ENCODE data around the gene ICA1L. TPM values are rescaled to one million over a fixed set of nuclear protein-coding genes. Genes with fewer than 3 reads are reported as not detected.
A peak's percentile ranks its signal among the peaks of the same experiment; 100 is the strongest.

The ICA1L gene
- total and polyA plus RNA-seq, 7 donors, result 0.65 to 5.5 (median 5.0) TPM

- 32 to 36% (median 33%) methylated on average over 6 of the region's 6 CpGs for WGBS, 3 donors
- H3K9me3 ChIP-seq, result no peaks in the 10 kb centered on the region
- no peaks in the 10 kb centered on the region for H3K36me3 ChIP-seq (ENCODE audit: insufficient read depth in 1 of 2, low read depth in 1 of 2)
- intact Hi-C loops (cut with DNase I), result no loop called here
- DNase-seq (no peak), ATAC-seq (peak in 3 of 4 donors; percentile 30 to 78 (median 47))
- no peak overlapping the region for H3K27ac ChIP-seq
- H3K27me3 ChIP-seq (ENCODE audit: insufficient read depth in 3 of 3, low read length in 2 of 3), result no peaks in the 10 kb centered on the region
- peak; percentile 54 for TF ChIP-seq CTCF (IDR thresholded peaks at IDR 0.05)
- no peak overlapping the region for H3K4me3 ChIP-seq
- H3K4me1 ChIP-seq, result no peaks in the 10 kb centered on the region
Measured at GRCh38 chr2:202831242-202832220, 40.0 kb downstream of the ICA1L start.

- no peaks in the 10 kb centered on the region for H3K4me1 ChIP-seq
- no peak for DNase-seq
- H3K4me3 ChIP-seq, result no peak overlapping the region
- H3K9me3 ChIP-seq, result no peaks in the 10 kb centered on the region
- WGBS, 3 donors, result 93 to 100% (median 96%) methylated on average over 1 of the region's 1 CpG
- H3K27me3 ChIP-seq (ENCODE audit: insufficient read depth in 3 of 3, low read length in 2 of 3), result no peaks in the 10 kb centered on the region
- intact Hi-C loops (cut with DNase I), result no loop called here
- ATAC-seq, result no peak
- no peaks in the 10 kb centered on the region for H3K36me3 ChIP-seq (ENCODE audit: insufficient read depth in 1 of 2, low read depth in 1 of 2)
- no peak for TF ChIP-seq CTCF (IDR thresholded peaks at IDR 0.05)
- H3K27ac ChIP-seq, result no peak overlapping the region
Measured at GRCh38 chr2:202824901-202825300, 46.7 kb downstream of the ICA1L start.

GRCh38 chr2:202822411-202822810 is 49.2 kb downstream of the ICA1L start:
- H3K4me1 ChIP-seq, result no peaks in the 10 kb centered on the region
- 85 to 95% (median 92%) methylated on average over 2 of the region's 2 CpGs for WGBS, 3 donors
- intact Hi-C loops (cut with DNase I), result no loop called here
- no peaks in the 10 kb centered on the region for H3K36me3 ChIP-seq (ENCODE audit: insufficient read depth in 1 of 2, low read depth in 1 of 2)
- H3K4me3 ChIP-seq, result no peak overlapping the region
- no peaks in the 10 kb centered on the region for H3K9me3 ChIP-seq
- no peak for TF ChIP-seq CTCF (IDR thresholded peaks at IDR 0.05)
- DNase-seq (no peak), ATAC-seq (no peak)
- no peaks in the 10 kb centered on the region for H3K27me3 ChIP-seq (ENCODE audit: insufficient read depth in 3 of 3, low read length in 2 of 3)
- no peak overlapping the region for H3K27ac ChIP-seq

- Histone ChIP-seq H3K36me3 (ENCODE audit: insufficient read depth in 1 of 2, low read depth in 1 of 2) (no peaks in the 10 kb centered on the region), H3K27ac (no peak overlapping the region), H3K4me3 (no peak overlapping the region), H3K27me3 (ENCODE audit: insufficient read depth in 3 of 3, low read length in 2 of 3) (no peaks in the 10 kb centered on the region), H3K9me3 (no peaks in the 10 kb centered on the region), H3K4me1 (no peaks in the 10 kb centered on the region)
- DNase-seq, result no peak
- no peak for TF ChIP-seq CTCF (IDR thresholded peaks at IDR 0.05)
- WGBS, 3 donors, result 81 to 85% (median 82%) methylated on average over 7 of the region's 7 CpGs
- no peak for ATAC-seq
- intact Hi-C loops (cut with DNase I), result no loop called here
Measured at GRCh38 chr2:202821206-202822160, 50.1 kb downstream of the ICA1L start.

All from psoas muscle (tissue), 8 donors.